Stimulated activated naive CD4-positive, alpha-beta T cell (primary cell): ENCODE measurements around the gene SLC25A22.

ENCODE experiments used
- DNase-seq, 6 experiments: peaks; one replicate each; lab custom pipeline; 2025; lab: John Stamatoyannopoulos, UW

The SLC25A22 gene

GRCh38 chr11:746289-747157, 51.6 kb downstream of the SLC25A22 start:
- DNase-seq: peak in 4 of 6 experiments; percentile 24 to 61 (median 34)

DNA sequence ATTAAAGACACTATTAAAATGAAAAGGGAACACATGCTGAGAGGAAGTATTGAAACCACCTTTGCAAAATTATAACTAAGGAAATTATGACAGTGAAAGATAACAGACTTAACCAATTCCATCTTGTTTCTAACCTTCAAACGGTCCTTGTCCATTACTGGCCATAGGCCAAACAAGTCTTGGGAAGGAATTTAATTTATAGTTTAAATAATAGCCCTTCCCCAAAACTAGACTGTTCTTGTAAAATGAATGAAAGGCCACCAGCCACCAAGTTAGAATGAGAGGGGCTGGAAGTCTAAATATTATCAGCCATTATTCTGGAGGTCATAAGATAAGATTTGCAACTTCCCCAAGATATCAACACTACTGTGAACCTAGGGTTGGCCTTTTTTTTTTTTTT, 52.7 kb downstream of the SLC25A22 start:
- DNase-seq: no peak

DNA sequence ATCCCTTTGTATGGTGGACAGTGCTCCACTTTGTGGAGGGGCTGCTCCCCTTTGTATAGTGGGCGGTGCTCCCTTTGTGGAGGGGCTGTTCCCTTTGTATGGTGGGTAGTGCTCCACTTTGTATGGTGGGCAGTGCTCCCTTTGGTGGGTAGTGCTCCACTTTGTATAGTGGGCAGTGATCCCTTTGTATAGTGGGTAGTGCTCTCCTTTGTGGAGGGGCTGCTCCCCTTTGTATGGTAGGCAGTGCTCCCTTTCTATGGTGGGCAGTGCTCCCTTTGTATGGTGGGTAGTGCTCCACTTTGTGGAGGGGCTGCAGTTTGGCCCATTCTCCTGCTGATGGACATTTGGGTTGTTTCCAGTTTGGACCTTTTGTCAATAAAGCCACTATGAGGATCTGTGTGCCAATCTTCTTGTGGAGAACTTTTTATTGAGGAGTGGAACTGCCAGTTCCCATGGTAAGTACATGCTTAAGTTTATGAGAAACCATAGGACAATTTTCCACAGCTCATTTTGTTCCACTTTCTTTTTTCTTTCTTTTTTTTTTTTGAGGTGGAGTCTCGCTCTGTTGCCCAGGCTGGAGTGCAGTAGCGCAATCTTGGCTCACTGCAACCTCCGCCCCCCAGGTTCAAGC, 55.4 kb downstream of the SLC25A22 start:
- no peak for DNase-seq

- no peak for DNase-seq
These were observed 55.9 kb downstream of the SLC25A22 start for GRCh38 chr11:742156-742546.
